Amygdala (tissue), 56 donors: ENCODE measurements around the gene RUNX2.
A peak's percentile ranks its signal among the peaks of the same experiment; 100 is the strongest.

Experiments used
- DNase-seq, 56 donors: peaks; one replicate each; lab custom pipeline; 2025; lab: John Stamatoyannopoulos, UW

RUNX2 gene

GRCh38 chr6:45606831-45607400 is 278.8 kb downstream of the RUNX2 start:
- no peak for DNase-seq

- no peak for DNase-seq
Measured at GRCh38 chr6:45607798-45608197, 279.7 kb downstream of the RUNX2 start.

GRCh38 chr6:45608252-45608913 is 280.3 kb downstream of the RUNX2 start:
- DNase-seq = no peak

- no peak for DNase-seq
Measured at GRCh38 chr6:45609141-45609638, 281.1 kb downstream of the RUNX2 start.

- DNase-seq = no peak
Measured at GRCh38 chr6:45610374-45610773, 282.2 kb downstream of the RUNX2 start.

- DNase-seq = no peak
Measured at GRCh38 chr6:45610832-45611231, 282.7 kb downstream of the RUNX2 start.

GRCh38 chr6:45611491-45611890 is 283.4 kb downstream of the RUNX2 start:
- DNase-seq = no peak

- DNase-seq = peak in 15 of 56 donors; percentile 2 to 42 (median 7)
Measured at GRCh38 chr6:45613656-45614055, 285.5 kb downstream of the RUNX2 start.

- DNase-seq = no peak
Measured at GRCh38 chr6:45614488-45615285, 286.6 kb downstream of the RUNX2 start.

- DNase-seq = no peak
Measured at GRCh38 chr6:45616209-45616608, 288.1 kb downstream of the RUNX2 start.

- no peak for DNase-seq
Measured at GRCh38 chr6:45617441-45617840, 289.3 kb downstream of the RUNX2 start.

- no peak for DNase-seq
Measured at GRCh38 chr6:45618259-45618658, 290.1 kb downstream of the RUNX2 start.

GRCh38 chr6:45619211-45619760 is 291.2 kb downstream of the RUNX2 start:
- no peak for DNase-seq

GRCh38 chr6:45619994-45620471 is 291.9 kb downstream of the RUNX2 start:
- no peak for DNase-seq

GRCh38 chr6:45624228-45624627 is 296.1 kb downstream of the RUNX2 start:
- DNase-seq = no peak

GRCh38 chr6:45625191-45625664 is 297.1 kb downstream of the RUNX2 start:
- no peak for DNase-seq

GRCh38 chr6:45626087-45626891 is 298.2 kb downstream of the RUNX2 start:
- DNase-seq = no peak

GRCh38 chr6:45630314-45630713 is 302.2 kb downstream of the RUNX2 start:
- DNase-seq = no peak

- no peak for DNase-seq
Measured at GRCh38 chr6:45630801-45631200, 302.7 kb downstream of the RUNX2 start.

GRCh38 chr6:45631396-45631795 is 303.3 kb downstream of the RUNX2 start:
- no peak for DNase-seq
